Duodenal mucosa (tissue), 2 donors: ENCODE measurements around the gene TSHZ1.

Experiments used
- H3K27ac ChIP-seq: one replicate; pipeline ENCODE4 v1.7.0; 2013; ENCODE audit warnings: low read depth, low read length
- H3K27me3 ChIP-seq, 2 donors: one replicate each; pipeline ENCODE4 v1.7.0; 2013; ENCODE audit warnings: low read length in 2 of 2, control low read depth in 1 of 2; ENCODE audit not compliant: insufficient read depth in 2 of 2, control insufficient read depth in 1 of 2
- H3K36me3 ChIP-seq, 2 donors: one replicate each; pipeline ENCODE4 v1.7.0; 2013; ENCODE audit warnings: low read length in 2 of 2, control low read depth in 1 of 2; ENCODE audit not compliant: insufficient read depth in 2 of 2, control insufficient read depth in 1 of 2
- H3K4me1 ChIP-seq, 2 donors: one replicate each; pipeline ENCODE4 v1.7.0; 2013; ENCODE audit warnings: low read length in 2 of 2, control low read depth in 1 of 2; ENCODE audit not compliant: insufficient read depth in 2 of 2, control insufficient read depth in 1 of 2
- H3K4me3 ChIP-seq, 2 donors: one replicate each; pipeline ENCODE4 v1.7.0; 2013; ENCODE audit warnings: low read length in 2 of 2, low read depth in 1 of 2
- H3K9ac ChIP-seq, 2 donors: one replicate each; pipeline ENCODE4 v1.7.0; 2013; ENCODE audit warnings: low read length in 2 of 2, low read depth in 1 of 2
- H3K9me3 ChIP-seq, 2 donors: one replicate each; pipeline ENCODE4 v1.7.0; 2013; ENCODE audit warnings: low read length in 2 of 2, control low read depth in 1 of 2; ENCODE audit not compliant: control insufficient read depth in 1 of 2

Gene TSHZ1

DNA sequence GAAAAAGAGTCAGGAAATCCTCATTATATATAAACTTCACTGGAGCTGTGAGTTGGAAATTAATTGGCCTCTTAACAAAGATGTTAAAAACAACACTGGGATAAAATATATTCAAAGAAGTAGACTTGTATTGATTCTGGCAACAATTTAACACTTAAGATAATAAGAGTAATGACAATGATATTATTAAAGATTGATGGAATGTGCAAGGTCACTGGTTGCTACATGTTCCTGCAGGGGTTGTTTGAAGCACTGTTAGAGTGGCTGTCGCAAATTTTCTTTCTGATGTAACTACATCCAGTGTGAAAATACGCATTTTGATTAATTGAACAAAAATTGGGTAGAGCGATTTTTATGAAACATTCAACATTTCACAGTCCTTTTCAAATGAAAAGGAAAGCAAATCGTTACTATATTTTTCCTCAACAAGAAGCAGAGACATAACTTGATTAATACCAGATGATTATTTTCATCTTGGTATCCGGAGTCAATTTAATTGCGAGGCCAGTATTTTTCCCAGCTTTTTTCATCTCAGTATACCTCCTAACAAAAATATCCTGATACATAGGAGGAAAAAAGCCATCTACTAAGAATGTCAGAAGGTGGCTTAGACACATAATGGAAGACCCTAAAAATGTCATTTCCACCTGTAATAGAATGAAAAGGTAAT is 7.8 kb upstream of the TSHZ1 start:
- no peak overlapping the region for H3K27ac ChIP-seq
- no peak overlapping the region for H3K9ac ChIP-seq

DNA sequence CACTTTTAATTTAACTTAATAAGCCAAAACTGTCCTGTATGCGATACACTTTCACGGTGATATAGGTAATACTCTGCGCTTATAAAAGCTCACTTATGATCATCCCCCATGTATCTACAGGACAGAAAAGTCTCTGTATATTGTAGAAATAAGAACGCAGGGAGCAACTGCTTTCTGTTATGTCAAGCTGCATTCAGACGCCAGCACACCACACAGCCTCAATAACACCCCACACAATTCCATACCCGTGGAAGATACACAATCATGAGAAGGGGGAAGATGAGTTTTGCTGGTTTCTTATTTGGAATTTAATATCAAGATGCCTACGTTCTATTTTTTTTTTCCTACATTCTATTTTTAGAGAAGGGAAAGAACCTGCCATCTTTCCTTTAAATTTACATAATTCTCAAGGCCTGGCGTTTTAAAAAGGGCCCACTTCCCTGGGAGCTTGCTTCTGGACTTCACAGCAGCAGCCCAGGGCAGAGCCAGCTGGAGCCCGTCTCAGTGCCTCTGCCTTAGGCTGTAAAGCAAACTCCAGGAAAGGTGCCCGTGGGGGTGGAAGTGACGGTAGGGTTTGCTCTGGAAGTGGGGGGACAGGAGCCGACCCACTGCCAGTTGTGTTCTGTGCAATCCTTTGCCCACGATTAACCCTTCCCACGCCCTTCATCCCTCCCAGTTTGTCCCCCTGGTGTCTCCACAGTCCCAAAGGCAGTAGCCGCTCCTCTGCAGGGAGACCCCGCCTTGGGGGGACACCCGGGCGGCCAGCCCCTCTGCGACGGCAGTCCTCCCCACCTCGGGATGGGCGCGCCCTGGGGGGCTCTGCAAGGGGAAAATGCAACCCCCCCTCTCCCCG is 7.0 kb upstream of the TSHZ1 start:
- no peaks in the 10 kb centered on the region for H3K27me3 ChIP-seq
- H3K36me3 ChIP-seq, result peaks cover 10 to 22% of the 10 kb centered on the region in 2 donors
- no peak overlapping the region for H3K9ac ChIP-seq
- peaks cover 13 to 33% of the 10 kb centered on the region in 2 donors for H3K4me1 ChIP-seq
- H3K27ac ChIP-seq, result no peak overlapping the region
- no peaks in the 10 kb centered on the region for H3K9me3 ChIP-seq
- H3K4me3 ChIP-seq, result peak overlapping the region in 1 of 2 donors; percentile 60

More for the DNA sequence above, 7.8 kb upstream of the TSHZ1 start:
- peaks cover 12 to 30% of the 10 kb centered on the region in 2 donors for H3K4me1 ChIP-seq
- H3K4me3 ChIP-seq, result no peak overlapping the region
- no peaks in the 10 kb centered on the region for H3K27me3 ChIP-seq
- no peaks in the 10 kb centered on the region for H3K9me3 ChIP-seq
- peaks cover 10 to 22% of the 10 kb centered on the region in 2 donors for H3K36me3 ChIP-seq

- peaks cover 13 to 33% of the 10 kb centered on the region in 2 donors for H3K4me1 ChIP-seq
- peaks cover 10 to 22% of the 10 kb centered on the region in 2 donors for H3K36me3 ChIP-seq
- no peak overlapping the region for H3K9ac ChIP-seq
- no peaks in the 10 kb centered on the region for H3K27me3 ChIP-seq
- no peaks in the 10 kb centered on the region for H3K9me3 ChIP-seq
- peak overlapping the region; percentile 14 to 60 for H3K4me3 ChIP-seq
- no peak overlapping the region for H3K27ac ChIP-seq
These were observed 6.3 kb upstream of the TSHZ1 start for GRCh38 chr18:75204269-75204731.

GRCh38 chr18:75204732-75205513 is 5.7 kb upstream of the TSHZ1 start:
- Histone ChIP-seq H3K36me3 (peaks cover 10 to 17% of the 10 kb centered on the region in 2 donors), H3K4me1 (peaks cover 15 to 33% of the 10 kb centered on the region in 2 donors), H3K27me3 (no peaks in the 10 kb centered on the region), H3K9ac (no peak overlapping the region), H3K4me3 (peak overlapping the region; percentile 51 to 60), H3K27ac (no peak overlapping the region), H3K9me3 (no peaks in the 10 kb centered on the region)

GRCh38 chr18:75205514-75206132 is 5.0 kb upstream of the TSHZ1 start:
- Histone ChIP-seq H3K27me3 (no peaks in the 10 kb centered on the region), H3K4me1 (peaks cover 16 to 39% of the 10 kb centered on the region in 2 donors), H3K27ac (no peak overlapping the region), H3K4me3 (peak overlapping the region in 1 of 2 donors; percentile 51), H3K9ac (no peak overlapping the region), H3K36me3 (peaks cover 4 to 10% of the 10 kb centered on the region in 2 donors), H3K9me3 (no peaks in the 10 kb centered on the region)

DNA sequence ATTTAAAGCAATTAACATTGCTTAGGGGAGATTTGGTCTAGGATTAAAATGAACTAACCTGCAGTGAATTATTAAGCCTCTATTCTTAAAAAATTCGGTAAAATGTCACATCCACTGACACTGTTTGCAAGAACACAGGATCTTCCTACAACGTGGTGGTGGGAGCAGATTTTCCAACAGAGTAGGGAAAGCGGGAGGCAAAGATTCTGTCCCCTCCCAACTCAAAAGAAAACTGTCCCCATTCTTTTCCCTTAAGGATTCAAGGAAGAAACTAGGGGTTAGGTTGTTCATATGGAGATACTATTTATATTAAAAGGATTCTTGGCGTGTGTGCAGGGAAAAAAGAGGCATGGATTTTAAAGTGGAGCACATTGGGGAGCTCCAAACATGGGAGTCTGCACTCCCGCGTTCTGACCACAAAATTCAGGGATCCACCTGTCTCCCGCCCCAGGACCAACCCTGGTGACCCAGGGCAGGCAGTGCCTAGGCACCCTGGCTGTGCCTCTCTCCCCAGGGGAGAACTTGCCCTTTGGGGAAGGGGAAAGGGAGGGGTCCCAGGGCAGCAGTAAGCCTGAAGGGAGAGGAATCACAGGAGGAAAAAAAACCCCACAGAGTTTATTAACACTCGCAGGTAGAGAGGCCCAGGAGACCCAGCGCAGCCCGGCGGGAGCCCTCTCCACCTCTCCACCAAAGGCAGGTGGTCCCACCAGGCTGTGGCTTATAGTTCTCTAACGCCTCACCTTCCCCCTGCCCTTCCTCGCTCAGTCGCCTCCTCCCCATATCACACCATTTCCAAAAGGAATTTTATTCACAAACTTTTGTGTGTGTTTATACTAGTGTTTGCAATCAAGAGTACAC is 3.9 kb upstream of the TSHZ1 start:
- Histone ChIP-seq H3K27me3 (no peaks in the 10 kb centered on the region), H3K4me3 (peak overlapping the region; percentile 94 to 96), H3K4me1 (peaks cover 16 to 40% of the 10 kb centered on the region in 2 donors), H3K9me3 (no peaks in the 10 kb centered on the region), H3K9ac (peak overlapping the region; percentile 40 to 81), H3K36me3 (peaks cover 3 to 4% of the 10 kb centered on the region in 2 donors), H3K27ac (no peak overlapping the region)

- Histone ChIP-seq H3K9me3 (no peaks in the 10 kb centered on the region), H3K36me3 (no peaks in the 10 kb centered on the region), H3K27ac (peak overlapping the region; percentile 90), H3K27me3 (no peaks in the 10 kb centered on the region), H3K4me3 (peak overlapping the region; percentile 94 to 96), H3K4me1 (peaks cover 19 to 41% of the 10 kb centered on the region in 2 donors), H3K9ac (peak overlapping the region; percentile 78 to 81)
These were observed 3.1 kb upstream of the TSHZ1 start for GRCh38 chr18:75207310-75208154.

DNA sequence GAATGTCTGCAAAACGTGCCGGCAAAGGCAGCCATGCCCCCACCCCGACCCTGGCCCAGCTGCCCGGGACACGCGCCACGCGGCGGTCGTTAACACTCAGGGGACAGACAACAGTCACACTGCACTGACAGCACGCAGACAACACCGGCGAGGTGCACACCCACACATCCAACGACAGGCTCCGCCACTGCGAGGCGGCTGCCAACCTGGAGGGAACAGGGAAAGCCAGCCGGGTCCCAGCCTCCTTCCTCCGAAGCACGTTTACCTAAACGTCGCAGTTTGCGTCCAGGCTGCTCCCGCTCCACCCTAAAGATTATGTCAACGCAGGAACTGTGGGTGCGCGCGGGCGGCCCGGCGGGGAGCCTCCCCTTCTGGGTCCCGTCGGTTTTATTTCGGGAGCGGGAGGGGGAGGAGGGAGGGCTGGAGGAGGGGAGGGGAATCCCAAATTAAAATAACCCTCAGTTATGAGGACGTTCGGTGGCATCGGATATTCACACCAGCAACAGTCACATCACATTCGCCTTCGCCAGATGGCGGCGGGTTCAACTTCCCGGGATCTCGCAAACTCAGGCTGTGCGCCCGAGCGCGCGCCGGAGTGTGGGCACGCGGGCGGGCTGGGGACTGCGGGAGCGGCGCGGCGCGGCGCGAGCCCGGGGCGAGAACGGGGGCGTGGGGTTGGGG is 2.3 kb upstream of the TSHZ1 start:
- no peaks in the 10 kb centered on the region for H3K27me3 ChIP-seq
- H3K9ac ChIP-seq, result peak overlapping the region; percentile 78 to 81
- peaks cover 26 to 49% of the 10 kb centered on the region in 2 donors for H3K4me1 ChIP-seq

More for the DNA sequence above, 2.3 kb upstream of the TSHZ1 start:
- Histone ChIP-seq H3K9me3 (no peaks in the 10 kb centered on the region), H3K4me3 (peak overlapping the region; percentile 94 to 96), H3K27ac (peak overlapping the region; percentile 90), H3K36me3 (no peaks in the 10 kb centered on the region)
